Stimulated activated CD4-positive, alpha-beta T cell treated with anti-CD3 and anti-CD28 coated beads, Interleukin-1b, Interleukin-23, amount 100 ng/mL, for 1 hour (primary cell): ENCODE data around the gene ASRGL1.
A peak's percentile ranks its signal among the peaks of the same experiment; 100 is the strongest.
"Not testable (repeated sequence)": the region's sequence is repeated elsewhere in the genome, so short reads cannot be mapped to it uniquely, and the experiment has no call there.

Experiments used
- DNase-seq, 2 donors: peaks; one replicate each; pipeline ENCODE4 v3.0.0-alpha.2; 2020; ENCODE audit warnings: low read depth in 2 of 2

The ASRGL1 gene

DNA sequence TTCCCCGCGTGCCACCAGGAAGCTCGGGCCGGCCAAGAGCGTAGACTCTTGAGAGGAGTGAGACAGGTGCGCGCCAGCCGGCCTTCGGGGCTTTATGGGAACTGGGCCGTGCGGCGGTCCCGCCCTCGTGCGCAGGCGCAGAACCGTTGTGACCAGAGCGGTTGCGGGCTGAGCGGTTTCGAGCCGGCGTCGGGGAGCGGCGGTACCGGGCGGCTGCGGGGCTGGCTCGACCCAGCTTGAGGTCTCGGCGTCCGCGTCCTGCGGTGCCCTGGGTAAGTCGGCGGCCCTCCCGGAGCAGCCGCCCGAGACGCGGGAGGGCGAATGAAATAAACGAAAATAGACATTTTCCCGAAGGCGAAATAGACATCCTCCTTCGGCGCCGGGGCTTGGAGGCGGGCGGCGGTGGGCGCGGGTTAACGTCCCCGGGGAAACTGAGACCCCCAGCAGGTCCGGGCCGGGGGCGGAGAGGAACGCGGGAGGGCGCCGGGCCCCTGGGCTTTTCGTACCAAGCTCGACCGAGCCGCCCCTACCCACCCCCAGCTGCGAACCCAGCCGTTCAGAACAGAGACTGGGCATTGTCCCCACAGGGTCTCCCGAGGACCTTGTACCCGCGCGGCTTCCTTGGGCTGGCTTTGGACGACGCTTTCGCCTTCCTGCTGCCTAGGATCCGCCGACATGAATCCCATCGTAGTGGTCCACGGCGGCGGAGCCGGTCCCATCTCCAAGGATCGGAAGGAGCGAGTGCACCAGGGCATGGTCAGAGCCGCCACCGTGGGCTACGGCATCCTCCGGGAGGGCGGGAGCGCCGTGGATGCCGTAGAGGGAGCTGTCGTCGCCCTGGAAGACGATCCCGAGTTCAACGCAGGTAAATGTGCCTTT is at the start of gene ASRGL1:
ASRGL1 (plus strand) TSS at position 146 of the 879 bp plus-strand sequence; CDS start at position 676, 530 bp downstream.
- DNase-seq: peak; percentile 56 to 60

DNA sequence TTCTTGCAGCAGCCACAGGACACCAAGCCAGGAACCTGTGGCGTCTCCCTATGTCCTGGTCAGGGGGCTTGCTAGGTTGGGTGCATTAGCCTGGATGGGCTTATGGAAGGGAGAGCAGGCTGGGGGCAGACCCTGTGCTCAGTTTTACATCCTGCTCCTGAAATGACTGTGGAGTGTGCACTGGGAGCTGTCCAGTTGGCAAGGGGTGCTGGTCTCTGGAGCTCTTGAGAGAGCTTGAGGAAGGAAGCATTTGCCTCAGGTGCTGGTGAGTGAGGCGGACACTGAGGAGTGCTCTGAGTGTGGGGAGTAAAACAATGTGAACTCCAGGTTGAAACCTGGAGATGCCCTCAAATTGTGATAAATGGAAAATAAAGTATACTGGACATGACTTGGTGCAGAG is 41.7 kb upstream of the ASRGL1 start:
- no peak for DNase-seq

DNA sequence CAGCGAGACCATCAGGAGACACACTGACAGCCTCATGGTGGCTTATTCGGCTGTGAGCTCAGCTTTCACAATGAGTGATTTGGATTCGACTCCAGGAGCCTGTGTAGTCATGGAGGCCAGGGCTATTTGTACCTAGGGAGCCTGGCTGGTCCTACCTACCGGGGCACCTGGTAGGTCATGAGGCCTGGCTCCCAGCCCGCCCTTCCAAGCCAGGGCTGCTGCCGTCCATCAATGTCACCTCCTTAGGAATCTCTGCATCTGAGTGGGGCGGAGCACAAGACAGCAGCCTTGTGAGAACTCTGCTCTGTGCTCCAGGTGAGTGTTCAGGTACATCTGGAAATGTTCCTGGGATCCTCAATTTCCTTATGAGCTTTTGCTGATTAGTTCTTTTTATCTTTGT is 38.3 kb upstream of the ASRGL1 start, which contains the start of gene SCGB1D4:
SCGB1D4 (minus strand) TSS at position 101 of the 400 bp plus-strand sequence; CDS start at position 36, 65 bp downstream.
- no peak for DNase-seq

DNA sequence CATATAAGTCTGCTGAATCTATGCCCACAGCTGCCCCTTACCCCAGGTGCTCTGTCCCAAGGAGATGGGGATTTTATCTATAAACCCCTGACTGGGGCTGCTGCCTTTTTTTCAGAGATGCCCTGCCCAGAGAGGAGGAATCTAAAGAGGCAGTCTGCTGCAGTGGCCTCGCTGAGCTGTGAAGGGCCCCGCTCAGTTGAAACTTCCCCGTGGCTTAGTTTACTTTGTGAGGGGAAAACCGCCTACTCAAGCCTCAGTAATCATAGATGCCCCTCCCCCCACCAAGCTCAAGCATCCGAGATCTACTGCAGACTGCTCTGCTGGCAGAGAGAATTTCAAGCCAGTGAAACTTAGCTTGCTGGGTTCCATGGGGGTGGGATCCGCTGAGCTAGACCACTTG is 31.0 kb upstream of the ASRGL1 start:
- DNase-seq: no peak

DNA sequence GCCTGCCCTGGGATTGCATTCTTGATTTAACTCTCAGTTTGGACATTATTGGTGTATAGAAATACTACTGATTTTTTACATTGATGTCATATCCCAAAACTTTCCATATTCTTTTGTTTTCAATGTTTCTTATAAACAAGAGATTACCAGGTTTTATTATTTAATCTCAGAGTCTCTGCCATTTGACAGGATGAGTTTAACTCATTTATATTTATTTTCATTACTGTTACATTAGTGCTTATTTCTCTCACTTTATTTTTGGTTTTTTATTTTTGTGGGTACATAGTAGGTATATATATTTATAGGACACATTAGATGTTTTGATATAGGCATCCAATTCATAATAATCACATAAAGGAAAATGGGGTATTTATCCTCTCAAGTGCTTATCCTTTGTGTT is 29.3 kb upstream of the ASRGL1 start:
- DNase-seq: no peak

DNA sequence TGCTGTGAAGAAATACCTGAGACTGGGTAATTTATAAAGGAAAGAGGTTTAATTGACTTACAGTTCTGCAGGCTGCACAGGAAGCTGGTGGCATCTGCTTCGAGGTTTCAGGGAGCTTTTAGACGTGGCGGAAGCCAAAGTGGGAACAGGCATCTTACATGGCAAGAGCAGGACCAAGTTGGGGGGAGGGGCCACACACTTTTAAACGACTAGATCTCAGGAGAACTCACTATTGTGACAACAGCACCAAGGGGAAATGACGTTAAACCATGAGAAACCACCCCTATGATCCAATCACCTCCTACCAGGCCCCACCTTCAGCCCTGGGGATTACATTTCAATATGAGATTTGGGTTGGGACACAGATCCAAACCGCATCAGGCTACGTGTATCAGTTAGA is 27.3 kb upstream of the ASRGL1 start:
- no peak for DNase-seq

DNA sequence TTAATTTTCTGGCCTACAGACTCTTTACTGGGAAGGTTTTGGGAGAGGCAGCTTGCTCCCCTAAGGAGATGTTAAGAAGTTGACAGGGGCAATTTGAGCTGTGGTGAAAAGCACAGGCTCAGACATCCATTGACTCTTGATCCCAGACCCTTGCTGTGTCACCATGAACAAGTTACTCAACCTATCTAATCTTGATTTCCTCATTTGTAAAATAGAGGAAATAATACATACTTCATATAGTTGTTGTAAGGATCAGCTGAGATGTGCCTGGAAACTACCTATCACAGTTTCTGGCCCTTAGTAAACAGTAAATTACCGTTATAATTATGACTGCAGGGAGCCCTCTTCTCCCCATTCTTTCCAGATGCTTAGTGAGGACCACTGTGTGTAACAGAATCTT is 21.8 kb upstream of the ASRGL1 start:
- DNase-seq: no peak

DNA sequence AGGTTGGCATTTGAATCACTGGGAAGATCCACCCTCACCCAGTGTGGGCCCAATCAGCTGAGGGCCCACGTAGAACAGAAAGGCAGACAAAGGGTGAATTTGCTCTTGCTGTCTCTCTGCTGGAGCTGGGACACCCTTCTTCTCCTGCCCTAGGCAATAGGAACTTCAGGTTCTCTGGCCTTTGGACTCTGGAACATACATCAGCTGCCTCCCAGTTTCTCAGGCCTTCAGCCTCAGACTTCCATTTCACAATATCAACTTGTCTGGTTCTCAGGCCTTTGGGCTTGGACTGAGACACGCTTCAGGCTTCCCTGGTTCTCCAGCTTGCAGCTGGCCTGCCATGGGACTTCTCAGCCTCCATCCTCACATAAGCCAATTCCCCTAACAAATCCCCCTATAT is 14.7 kb upstream of the ASRGL1 start:
- DNase-seq: no peak

DNA sequence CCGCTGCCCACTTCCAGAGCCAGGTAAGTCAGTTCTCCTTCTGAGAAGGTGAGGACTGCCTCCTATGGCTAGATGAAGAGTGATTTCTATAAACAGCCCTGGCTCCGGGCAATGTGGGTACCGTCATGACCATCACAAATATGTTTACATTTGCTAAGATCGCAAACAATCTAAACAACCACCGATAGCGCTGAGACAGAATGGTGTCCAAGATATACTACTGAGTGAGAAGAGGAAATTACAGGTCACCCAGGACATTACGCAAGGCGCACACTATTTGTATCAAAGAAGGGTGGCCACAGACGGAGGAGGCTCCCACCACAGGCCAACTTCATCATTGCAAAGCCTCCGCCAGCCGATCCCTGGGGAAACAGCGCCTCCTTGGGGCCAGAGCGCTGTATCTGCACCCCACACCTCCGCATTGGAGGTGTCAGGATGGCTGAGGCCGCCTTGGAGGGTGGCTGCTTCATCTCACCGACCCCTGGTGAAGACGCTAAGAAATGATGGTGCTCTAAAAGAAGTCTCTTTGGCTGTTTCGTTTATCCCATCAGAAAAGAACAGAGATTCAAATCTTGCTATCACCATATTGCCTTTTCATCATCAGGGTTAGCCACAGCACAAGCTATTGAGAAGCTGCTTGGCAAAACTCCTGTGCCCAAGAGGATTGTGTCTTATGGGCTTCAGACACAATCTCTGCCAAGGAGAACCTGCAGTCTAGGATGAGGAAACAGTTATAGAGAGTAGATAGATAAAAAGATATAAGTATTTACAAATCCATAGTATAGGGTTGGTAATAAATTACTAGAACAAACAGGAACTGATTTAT is 12.3 kb upstream of the ASRGL1 start:
- peak in 1 of 2 donors; percentile 35 for DNase-seq

DNA sequence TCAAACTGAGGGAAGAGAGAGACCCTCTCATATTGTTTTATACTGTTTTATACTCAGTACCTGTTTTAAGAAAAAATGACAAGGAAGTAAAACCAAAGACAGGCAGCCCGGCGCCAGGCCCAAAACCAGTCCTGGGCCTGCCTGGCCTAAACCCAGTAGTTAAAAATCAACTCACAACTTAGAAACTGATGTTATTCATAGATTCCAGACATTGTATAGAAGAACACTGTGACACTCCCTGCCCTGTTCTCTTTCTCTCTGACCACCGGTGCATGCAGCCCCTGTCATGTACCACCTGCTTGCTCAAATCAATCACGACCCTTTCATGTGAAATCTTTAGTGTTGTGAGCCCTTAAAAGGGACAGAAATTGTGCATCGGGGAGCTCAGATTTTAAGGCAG is 11.5 kb upstream of the ASRGL1 start:
- not testable (repeated sequence) for DNase-seq

DNA sequence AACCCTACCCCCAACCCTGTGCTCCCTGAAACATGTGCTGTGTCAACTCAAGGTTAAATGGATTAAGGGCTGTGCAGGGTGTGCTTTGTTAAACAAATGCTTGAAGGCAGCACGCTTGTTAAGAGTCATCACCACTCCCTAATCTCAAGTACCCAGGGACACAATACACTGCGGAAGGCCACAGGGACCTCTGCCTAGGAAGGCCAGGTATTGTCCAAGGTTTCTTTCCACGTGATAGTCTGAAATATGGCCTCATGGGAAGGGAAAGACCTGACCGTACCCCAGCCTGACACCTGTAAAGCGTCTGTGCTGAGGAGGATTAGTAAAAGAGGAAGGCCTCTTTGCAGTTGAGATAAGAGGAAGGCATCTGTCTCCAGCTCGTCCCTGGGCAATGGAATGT is 10.5 kb upstream of the ASRGL1 start:
- not testable (repeated sequence) for DNase-seq

DNA sequence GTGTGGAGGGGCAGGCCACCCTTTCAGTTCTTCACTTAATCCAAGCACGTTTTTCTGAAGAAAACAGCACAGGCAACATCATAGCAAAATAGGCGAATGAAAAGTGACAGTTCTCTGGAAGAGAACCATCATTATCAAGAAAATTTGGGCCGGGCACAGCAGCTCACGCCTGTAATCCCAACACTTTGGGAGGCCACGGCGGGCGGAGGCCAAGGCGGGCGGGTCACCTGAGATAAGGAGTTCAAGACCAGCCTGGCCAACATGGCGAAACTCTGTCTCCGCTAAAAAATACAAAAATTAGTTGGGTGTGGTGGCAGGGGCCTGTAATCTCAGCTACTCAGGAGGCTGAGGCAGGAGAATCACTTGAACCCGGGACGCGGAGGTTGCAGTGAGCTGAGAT is 9.7 kb upstream of the ASRGL1 start:
- not testable (repeated sequence) for DNase-seq

DNA sequence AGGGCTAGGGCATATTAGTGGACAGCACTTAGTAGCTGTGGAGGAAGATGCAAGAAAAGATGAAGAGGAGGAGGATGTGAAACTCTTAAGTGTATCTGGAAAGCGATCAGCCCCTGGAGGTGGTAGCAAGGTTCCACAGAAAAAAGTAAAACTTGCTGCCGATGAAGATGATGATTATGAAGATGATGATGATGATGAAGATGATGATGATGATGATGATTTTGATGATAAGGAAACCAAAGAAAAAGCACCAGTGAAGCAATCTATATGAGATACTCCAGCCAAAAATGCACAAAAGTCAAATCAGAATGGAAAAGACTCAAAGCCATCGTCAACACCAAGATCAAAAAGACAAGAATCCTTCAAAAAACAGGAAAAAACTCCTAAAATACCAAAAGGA is 6.0 kb upstream of the ASRGL1 start:
- not testable (repeated sequence) for DNase-seq

DNA sequence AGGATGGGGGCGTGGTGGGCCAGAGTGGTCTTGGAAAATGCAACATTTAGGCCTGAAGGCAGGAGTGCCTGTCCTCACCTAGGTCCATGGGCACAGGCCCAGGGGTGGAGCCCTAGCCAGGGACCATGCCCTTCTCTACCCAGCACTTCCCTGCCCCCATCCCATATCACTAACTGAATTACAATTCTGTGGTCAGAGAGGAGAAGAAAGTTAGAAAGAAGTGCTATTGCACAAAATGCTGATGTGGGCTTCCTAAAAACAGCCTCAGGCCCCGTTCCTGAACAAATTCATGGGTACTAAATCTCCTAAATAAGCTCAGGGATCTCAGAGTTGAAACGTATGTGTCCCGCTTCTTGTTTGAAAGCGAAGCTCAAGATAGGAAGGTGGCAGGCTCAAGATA is 3.5 kb upstream of the ASRGL1 start:
- DNase-seq: no peak

DNA sequence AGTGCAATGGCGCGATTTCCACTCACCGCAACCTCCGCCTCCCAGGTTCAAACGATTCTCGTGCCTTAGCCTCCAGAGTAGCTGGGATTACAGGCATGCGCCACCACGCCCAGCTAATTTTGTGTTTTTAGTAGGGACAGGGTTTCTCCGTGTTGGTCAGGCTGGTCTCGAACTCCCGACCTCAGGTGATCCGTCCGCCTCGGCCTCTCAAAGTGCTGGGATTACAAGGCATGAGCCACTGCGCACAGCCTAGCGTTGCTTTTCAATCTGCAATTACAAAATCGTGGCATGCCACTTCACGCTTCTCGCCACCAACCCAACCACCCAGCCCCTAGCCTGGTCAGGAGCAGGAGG is 322 bp upstream of the ASRGL1 start:
- DNase-seq: not testable (repeated sequence)

DNA sequence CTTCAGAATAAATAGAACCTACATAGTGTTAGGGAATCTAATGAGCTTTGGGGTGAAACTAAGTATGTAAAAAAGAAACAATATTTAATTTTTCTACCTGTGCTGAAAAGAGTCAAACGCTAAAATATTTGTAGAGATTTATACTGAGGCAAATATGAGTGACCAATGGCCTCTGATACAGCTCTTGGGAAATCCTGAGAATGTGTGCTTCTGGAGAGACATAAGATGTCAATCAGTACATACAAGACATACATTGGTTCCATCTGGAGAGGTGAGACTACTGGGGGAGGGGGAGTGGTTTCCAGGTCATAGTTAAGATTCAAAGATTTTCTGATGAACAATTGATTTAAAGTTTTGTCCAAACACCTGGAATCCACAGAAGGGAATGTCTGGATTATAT is 970 bp downstream of the ASRGL1 start:
- DNase-seq: no peak

DNA sequence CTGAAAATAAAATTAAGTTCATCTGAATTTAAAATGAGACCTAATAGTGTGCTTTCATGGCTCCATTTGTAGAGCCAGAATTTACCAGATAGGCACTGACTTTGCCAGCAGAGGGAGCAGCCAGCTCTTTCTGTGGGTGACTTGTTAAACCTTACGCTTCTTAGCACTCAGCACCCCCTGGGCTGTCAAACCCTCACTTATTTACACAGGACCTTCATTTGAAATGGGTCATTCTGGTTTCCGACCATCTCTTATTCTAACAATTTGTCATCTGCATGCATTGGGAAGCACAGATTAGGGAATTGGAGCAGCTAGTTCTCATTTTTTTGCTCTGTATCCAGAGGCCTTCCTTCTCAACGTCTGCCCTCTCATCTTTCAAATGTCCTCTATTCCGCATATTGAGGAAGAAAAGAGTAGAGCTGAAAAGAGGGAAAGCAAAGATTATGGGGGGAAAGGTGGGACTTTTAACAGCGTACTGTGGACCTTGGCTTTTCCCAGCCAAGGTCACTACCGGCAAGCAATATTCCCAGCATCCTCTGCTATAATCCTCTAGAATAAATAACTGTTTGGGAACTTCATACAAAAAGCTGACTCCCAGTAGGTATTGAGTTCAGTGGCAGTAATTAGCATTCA is 3.1 kb downstream of the ASRGL1 start:
- DNase-seq: peak in 1 of 2 donors; percentile 21

DNA sequence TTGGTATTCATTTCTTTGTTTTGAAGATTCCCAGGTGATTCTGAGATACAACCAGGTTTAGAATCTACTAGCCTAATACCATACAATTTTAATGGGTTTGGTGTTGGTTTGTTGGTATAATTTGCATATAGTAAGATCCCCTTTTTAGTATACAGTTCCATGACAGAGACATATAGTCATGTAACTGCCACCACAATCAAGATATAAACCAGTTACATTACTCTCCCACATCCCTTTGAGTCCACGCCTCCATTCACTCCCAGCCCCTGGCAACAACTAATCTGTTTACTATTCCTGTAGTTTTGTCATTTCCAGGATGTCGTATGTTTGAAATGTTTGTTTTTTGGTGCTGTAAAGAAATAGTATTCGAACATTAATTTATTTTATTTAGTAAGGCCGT is 4.3 kb downstream of the ASRGL1 start:
- DNase-seq: no peak

DNA sequence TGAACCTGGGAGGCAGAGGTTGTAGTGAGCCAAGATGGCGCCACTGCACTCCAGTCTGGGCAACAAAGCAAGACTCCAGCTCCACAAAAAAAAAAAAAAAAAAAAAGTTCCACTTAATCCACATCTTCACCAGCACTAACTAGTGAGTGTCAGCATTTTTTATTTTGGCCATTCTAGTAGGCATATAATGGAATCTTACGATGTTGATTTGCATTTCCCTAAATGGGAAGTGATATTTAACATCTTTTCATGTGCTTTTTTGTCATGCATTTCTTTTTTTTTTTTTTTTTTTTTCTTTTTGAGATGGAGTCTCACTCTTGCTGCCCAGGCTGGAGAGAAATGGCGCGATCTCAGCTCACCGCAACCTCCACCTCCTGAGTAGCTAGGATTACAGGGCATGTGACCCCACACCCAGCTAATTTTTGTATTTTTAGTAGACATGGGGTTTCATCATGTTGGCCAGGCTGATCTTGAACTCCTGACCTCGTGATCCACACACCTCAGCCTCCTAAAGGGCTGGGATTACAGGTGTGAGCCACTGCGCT is 6.5 kb downstream of the ASRGL1 start:
- not testable (repeated sequence) for DNase-seq

DNA sequence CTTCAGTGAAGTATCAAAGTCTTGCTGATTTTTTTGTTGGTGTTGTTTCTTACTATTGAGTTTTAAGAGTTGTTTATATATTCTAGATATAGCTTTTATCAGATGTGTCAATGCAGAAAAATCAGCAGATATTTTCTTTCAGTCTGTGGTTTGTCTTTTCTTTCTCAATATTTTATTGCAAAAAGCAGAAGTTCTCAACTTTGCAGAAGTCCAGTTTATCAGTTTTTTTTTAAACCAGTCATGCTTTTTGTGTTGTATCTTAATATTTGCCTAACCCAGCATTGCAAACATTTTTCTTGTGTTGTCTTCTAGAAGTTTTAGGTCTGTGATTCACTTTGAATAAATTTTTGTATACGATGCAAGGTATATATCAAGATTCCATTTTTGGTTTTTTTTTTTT is 7.0 kb downstream of the ASRGL1 start:
- DNase-seq: no peak

DNA sequence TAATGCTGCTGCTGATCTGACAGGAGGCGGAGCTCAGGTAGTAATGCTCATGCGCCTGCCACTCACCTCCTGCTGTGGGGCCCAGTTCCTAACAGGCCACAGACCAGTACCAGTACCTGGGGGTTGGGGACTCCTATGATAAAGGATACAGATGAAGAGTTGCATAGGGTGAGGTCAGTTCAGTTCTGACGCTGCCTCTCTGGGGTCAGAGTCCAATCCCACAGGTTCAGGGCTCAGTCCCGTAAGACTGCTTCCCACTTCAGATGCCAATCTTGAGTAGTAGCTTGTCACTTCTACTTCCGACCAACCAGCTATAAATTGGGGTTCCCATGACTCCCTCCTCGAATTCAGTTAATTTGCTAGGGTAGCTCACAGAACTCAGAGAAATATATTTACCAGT is 8.6 kb downstream of the ASRGL1 start:
- no peak for DNase-seq
